Measurements from ENCODE around the gene RABAC1.

GRCh38 chr19:41911889-41912731 lies 47.0 kb downstream of the RABAC1 start:
- TF ChIP-seq CTCF (IDR thresholded peaks at IDR 0.05) (no peak), POLR2A (IDR thresholded peaks at IDR 0.05) (no peak)

Data from lower leg skin (tissue), 3 donors.